HT1080 (cell line): Measurements from ENCODE around the gene TRPM3. TPM values are rescaled to one million over a fixed set of nuclear protein-coding genes. Genes with fewer than 3 reads are reported as not detected.
"Not testable (repeated sequence)": the region's sequence is repeated elsewhere in the genome, so short reads cannot be mapped to it uniquely, and the experiment has no call there.

Experiments
- DNase-seq: peaks from one replicate; pipeline ENCODE4 v3.0.0-alpha.2; 2015; ENCODE audit warnings: low read depth
- total RNA-seq: library from RNA; depleted of rRNA; stranded (reverse); fragments of >200 nt; shearing (Covaris generic); gene quantifications from 2 replicates; pipeline ENCODE4 v1.2.3, GENCODE V29; 2014

TRPM3 gene
- total RNA-seq, 1 experiment from 2014 or later: not detected

- peak; percentile 20 for DNase-seq
Measured at GRCh38 chr9:71001780-71002386, 119.5 kb downstream of the TRPM3 start.

- DNase-seq: peak; percentile 41
Measured at GRCh38 chr9:70998962-70999361, 122.5 kb downstream of the TRPM3 start.

DNA sequence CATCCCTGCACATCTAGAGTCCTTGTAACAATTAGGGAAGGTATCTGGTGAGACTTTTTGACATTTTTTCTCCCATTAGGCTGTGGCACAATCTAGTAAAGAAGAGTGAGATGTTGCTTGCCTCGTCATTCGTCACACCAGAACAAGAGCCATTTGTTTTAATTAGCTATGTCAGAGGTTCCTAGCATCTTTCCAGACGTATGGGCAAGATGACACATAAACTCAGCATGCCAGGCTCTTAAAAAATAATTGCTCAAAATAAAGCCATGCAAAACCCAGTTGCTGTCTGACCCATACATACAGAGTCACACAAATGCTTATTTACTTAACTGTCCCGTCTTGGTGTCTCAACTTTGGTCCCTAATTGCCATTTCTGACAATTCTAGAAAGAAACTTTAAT lies 125.9 kb downstream of the TRPM3 start:
- DNase-seq: no peak

- no peak for DNase-seq
Measured at GRCh38 chr9:70994582-70994981, 126.8 kb downstream of the TRPM3 start.

GRCh38 chr9:70988551-70988950 lies 132.9 kb downstream of the TRPM3 start:
- no peak for DNase-seq

DNA sequence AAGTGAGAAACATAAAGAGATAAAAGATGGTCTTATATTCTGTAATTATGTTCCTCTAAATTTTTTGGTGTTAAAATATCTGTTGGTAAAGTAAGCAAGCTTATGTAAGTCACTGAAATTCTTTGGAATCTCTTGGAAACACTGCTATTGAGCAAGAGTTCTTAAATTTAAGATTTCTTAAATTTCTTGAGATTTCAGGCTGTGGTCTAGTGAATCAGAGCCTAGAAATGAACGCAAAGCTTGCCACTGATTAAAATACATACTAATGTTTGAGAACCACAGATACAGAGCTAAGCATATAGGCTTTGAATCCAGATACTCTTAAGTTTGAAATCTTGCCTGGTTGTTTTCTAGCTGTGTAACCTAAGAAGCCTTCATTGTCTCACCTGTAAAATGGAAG lies 133.4 kb downstream of the TRPM3 start:
- no peak for DNase-seq

DNA sequence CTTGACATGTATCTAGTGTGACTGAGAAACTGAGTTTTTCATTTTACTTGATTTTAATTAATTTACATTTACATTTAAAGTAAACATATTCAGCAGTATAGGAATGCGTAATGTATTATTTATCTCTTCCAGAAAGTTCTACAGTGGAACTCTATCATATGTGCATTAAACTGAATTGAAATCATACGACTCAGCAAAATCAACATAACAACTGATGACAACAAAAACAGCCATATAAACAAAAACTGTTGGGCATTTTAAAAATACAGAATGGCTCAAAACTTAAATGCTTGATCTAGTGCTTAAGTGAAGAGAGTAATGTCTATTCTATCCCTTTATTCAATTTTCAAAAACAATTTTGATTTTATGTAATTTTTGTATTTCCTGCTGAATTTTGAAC lies 134.4 kb downstream of the TRPM3 start:
- DNase-seq: no peak

- no peak for DNase-seq
Measured at GRCh38 chr9:70983723-70984295, 137.6 kb downstream of the TRPM3 start.

- DNase-seq: no peak
Measured at GRCh38 chr9:70981312-70981711, 140.1 kb downstream of the TRPM3 start.

DNA sequence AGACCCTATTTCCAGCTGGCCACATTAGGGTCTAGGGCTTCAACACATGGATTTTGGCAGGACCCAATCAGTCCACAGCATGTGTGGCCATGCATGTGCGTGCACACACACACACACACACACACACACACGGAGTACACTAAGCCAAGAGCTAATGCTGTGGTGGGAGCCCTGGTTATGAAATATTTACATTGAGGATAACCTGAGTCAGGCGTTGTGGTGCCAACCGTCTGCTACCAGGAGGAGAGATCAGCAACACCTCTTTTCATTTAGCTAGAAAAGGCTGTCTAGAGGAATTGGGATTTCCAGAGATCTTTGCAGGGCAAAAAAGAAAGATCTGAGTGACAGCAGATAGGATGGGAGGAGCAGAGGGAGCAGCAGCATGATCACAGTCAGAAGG lies 141.5 kb downstream of the TRPM3 start:
- DNase-seq: no peak

- no peak for DNase-seq
Measured at GRCh38 chr9:70978085-70978484, 143.3 kb downstream of the TRPM3 start.

DNA sequence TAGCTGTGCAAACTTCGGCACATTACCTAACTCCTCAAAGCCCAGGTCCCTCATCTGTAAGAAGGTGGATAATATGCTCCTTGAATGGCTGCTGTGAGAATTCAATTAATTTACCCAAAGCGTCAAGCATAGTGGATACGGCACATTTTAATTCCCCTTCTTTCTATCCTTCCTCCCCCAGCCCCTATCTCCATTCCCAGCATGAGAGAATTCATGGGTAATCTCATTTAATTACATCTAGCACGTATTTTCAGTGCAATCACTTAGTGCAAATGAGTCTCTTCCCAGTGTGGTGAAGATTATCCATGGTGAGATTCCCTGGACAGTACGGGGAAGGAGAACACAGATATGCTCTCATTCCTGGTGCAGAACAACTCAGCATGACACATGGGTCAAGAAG lies 145.6 kb downstream of the TRPM3 start:
- no peak for DNase-seq

- DNase-seq: no peak
Measured at GRCh38 chr9:70971723-70972122, 149.7 kb downstream of the TRPM3 start.

- DNase-seq: not testable (repeated sequence)
Measured at GRCh38 chr9:70966380-70966779, 155.0 kb downstream of the TRPM3 start.

GRCh38 chr9:70964861-70965260 lies 156.6 kb downstream of the TRPM3 start:
- no peak for DNase-seq

- no peak for DNase-seq
Measured at GRCh38 chr9:70963554-70963953, 157.9 kb downstream of the TRPM3 start.

- DNase-seq: no peak
Measured at GRCh38 chr9:70962761-70963440, 158.5 kb downstream of the TRPM3 start.

DNA sequence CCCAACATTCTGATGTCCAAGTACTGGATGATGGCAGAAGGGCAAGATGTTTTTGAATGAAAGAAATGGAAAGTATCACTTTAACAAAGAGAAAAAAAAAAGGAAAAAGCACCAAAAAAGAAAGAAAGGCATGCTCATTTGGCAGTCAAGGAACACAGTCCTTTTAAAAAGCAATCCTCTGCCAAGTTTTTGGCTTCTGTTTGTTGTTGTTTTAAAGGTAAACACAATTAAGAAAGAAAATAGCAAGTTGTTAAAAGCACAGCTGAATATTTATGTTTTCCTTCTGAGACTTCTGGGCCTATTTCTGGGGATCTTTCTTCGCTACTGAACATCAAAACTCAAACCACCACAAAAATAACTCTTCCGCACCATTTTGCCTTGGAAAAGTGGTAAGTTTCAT lies 162.1 kb downstream of the TRPM3 start:
- DNase-seq: no peak

- no peak for DNase-seq
Measured at GRCh38 chr9:70954596-70955143, 166.8 kb downstream of the TRPM3 start.

GRCh38 chr9:70954126-70954525 lies 167.3 kb downstream of the TRPM3 start:
- peak; percentile 89 for DNase-seq

- DNase-seq: no peak
Measured at GRCh38 chr9:70951749-70952727, 169.4 kb downstream of the TRPM3 start.
